ENCODE data around the gene CRTAC1. TPM values are rescaled to one million over a fixed set of nuclear protein-coding genes. Genes with fewer than 3 reads are reported as not detected.

The CRTAC1 gene
- total and polyA plus RNA-seq, 2 experiments from 2014 or later = 0.47 to 1.2 TPM

DNA sequence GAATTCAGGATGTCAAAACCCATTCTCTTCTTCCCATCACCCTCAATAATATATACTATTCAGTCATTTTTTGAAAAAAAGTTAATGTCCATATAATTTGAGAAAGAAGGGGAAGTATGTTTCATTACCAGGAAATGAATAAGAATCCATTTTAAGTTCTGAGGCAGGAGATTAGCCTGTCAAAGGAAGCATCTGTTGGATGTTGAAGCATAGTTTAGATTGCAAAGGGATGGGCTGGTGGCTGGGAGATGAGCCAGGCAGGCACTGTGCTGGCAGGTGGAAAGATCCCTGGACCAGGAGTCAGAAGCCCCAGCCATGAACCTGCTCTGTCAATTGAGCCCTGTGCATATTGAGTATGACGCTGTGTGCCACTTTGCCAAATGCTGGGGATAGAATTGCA is 48.4 kb upstream of the CRTAC1 start (continued):
- no peak for TF ChIP-seq JUNB (IDR thresholded peaks at IDR 0.05; ENCODE audit: unreplicated experiment)

- H3K4me1 ChIP-seq (ENCODE audit: insufficient read depth) = no peaks in the 10 kb centered on the region
- H4K20me1 ChIP-seq (replicated peaks; ENCODE audit: insufficient read depth) = peaks cover 6% of the 10 kb centered on the region; the same call in 1 of the 2 replicates
- H3K36me3 Mint-ChIP-seq (ENCODE audit: low read depth) = no peaks in the 10 kb centered on the region
- H3K36me3 ChIP-seq (ENCODE audit: insufficient read depth) = no peaks in the 10 kb centered on the region
- no peaks in the 10 kb centered on the region for H3K9me2 ChIP-seq (ENCODE audit: insufficient read depth)
- DNase-seq (ENCODE audit: low spot score) (no peak), ATAC-seq (no peak)
- no peaks in the 10 kb centered on the region for H3K79me2 ChIP-seq (replicated peaks; ENCODE audit: insufficient read depth)
- H3K4me3 Mint-ChIP-seq = no peak overlapping the region
- H3K27ac ChIP-seq (ENCODE audit: low read depth) = no peak overlapping the region
- H3K27me3 Mint-ChIP-seq (ENCODE audit: insufficient read depth, low read depth, poor library complexity) = peaks cover 6% of the 10 kb centered on the region
- H3K27ac Mint-ChIP-seq = no peak overlapping the region
- TF ChIP-seq CREB1 (CRISPR knock-in tag; IDR thresholded peaks at IDR 0.05; ENCODE audit: low read depth) (no peak), ZNF331 (CRISPR knock-in tag; IDR thresholded peaks at IDR 0.05; ENCODE audit: low read depth) (no peak), ZNF114 (CRISPR knock-in tag; IDR thresholded peaks at IDR 0.05) (no peak), JUNB (IDR thresholded peaks at IDR 0.05; ENCODE audit: unreplicated experiment) (no peak), EZH2 (IDR thresholded peaks at IDR 0.05; ENCODE audit: low read depth, unreplicated experiment) (no peak)
- TF ChIP-seq, protein P1, sequence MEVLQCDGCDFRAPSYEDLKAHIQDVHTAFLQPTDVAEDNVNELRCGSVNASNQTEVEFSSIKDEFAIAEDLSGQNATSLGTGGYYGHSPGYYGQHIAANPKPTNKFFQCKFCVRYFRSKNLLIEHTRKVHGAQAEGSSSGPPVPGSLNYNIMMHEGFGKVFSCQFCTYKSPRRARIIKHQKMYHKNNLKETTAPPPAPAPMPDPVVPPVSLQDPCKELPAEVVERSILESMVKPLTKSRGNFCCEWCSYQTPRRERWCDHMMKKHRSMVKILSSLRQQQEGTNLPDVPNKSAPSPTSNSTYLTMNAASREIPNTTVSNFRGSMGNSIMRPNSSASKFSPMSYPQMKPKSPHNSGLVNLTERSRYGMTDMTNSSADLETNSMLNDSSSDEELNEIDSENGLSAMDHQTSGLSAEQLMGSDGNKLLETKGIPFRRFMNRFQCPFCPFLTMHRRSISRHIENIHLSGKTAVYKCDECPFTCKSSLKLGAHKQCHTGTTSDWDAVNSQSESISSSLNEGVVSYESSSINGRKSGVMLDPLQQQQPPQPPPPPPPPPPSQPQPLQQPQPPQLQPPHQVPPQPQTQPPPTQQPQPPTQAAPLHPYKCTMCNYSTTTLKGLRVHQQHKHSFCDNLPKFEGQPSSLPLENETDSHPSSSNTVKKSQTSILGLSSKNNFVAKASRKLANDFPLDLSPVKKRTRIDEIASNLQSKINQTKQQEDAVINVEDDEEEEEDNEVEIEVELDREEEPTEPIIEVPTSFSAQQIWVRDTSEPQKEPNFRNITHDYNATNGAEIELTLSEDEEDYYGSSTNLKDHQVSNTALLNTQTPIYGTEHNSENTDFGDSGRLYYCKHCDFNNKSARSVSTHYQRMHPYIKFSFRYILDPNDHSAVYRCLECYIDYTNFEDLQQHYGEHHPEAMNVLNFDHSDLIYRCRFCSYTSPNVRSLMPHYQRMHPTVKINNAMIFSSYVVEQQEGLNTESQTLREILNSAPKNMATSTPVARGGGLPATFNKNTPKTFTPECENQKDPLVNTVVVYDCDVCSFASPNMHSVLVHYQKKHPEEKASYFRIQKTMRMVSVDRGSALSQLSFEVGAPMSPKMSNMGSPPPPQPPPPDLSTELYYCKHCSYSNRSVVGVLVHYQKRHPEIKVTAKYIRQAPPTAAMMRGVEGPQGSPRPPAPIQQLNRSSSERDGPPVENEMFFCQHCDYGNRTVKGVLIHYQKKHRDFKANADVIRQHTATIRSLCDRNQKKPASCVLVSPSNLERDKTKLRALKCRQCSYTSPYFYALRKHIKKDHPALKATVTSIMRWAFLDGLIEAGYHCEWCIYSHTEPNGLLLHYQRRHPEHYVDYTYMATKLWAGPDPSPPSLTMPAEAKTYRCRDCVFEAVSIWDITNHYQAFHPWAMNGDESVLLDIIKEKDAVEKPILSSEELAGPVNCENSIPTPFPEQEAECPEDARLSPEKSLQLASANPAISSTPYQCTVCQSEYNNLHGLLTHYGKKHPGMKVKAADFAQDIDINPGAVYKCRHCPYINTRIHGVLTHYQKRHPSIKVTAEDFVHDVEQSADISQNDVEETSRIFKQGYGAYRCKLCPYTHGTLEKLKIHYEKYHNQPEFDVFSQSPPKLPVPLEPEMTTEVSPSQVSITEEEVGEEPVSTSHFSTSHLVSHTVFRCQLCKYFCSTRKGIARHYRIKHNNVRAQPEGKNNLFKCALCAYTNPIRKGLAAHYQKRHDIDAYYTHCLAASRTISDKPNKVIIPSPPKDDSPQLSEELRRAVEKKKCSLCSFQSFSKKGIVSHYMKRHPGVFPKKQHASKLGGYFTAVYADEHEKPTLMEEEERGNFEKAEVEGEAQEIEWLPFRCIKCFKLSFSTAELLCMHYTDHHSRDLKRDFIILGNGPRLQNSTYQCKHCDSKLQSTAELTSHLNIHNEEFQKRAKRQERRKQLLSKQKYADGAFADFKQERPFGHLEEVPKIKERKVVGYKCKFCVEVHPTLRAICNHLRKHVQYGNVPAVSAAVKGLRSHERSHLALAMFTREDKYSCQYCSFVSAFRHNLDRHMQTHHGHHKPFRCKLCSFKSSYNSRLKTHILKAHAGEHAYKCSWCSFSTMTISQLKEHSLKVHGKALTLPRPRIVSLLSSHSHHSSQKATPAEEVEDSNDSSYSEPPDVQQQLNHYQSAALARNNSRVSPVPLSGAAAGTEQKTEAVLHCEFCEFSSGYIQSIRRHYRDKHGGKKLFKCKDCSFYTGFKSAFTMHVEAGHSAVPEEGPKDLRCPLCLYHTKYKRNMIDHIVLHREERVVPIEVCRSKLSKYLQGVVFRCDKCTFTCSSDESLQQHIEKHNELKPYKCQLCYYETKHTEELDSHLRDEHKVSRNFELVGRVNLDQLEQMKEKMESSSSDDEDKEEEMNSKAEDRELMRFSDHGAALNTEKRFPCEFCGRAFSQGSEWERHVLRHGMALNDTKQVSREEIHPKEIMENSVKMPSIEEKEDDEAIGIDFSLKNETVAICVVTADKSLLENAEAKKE (CRISPR knock-in tag; IDR thresholded peaks at IDR 0.05) = no peak
- no peaks in the 10 kb centered on the region for H3K4me1 Mint-ChIP-seq
- no peaks in the 10 kb centered on the region for H3K9me3 Mint-ChIP-seq
- H2AFZ ChIP-seq = no peak overlapping the region
- no peak overlapping the region for H3K4me2 ChIP-seq
- no peak overlapping the region for H3K4me3 ChIP-seq
- no peaks in the 10 kb centered on the region for H3K27me3 ChIP-seq (ENCODE audit: insufficient read depth)
- no peaks in the 10 kb centered on the region for H3F3A ChIP-seq (replicated peaks; ENCODE audit: low read depth)
Measured at GRCh38 chr10:98077223-98077622, 46.8 kb upstream of the CRTAC1 start.

Data from GM23338 (cell line).